HepG2 (cell line): ENCODE results near the gene PRRT2. TPM values are rescaled to one million over a fixed set of nuclear protein-coding genes. Genes with fewer than 3 reads are reported as not detected.

Experiments
- CBX5 ChIP-seq: sonication (generic); formaldehyde crosslinking; IDR thresholded peaks from 2 replicates; pipeline ENCODE4 v1.4.0; 2020; ENCODE audit warnings: missing genetic modification reagents, borderline replicate concordance
- HMG20B ChIP-seq: conservative IDR thresholded peaks from 2 replicates; pipeline ENCODE4 v1.6.1; 2016; ENCODE audit warnings: missing genetic modification reagents, missing compliant biosample characterization
- KAT8 ChIP-seq: IDR thresholded peaks from 2 replicates; pipeline ENCODE4 v1.6.1; 2016; ENCODE audit warnings: missing genetic modification reagents, missing compliant biosample characterization
- NKX3-1 ChIP-seq: sonication (generic); formaldehyde crosslinking; IDR thresholded peaks from 2 replicates; pipeline ENCODE4 v1.5.0; 2020; ENCODE audit warnings: missing genetic modification reagents
- ONECUT2 ChIP-seq: sonication (generic); formaldehyde crosslinking; IDR thresholded peaks from 2 replicates; pipeline ENCODE4 v1.4.0; 2020; ENCODE audit warnings: missing genetic modification reagents
- PAX8 ChIP-seq: sonication (generic); formaldehyde crosslinking; IDR thresholded peaks from 2 replicates; pipeline ENCODE4 v1.8.0; 2022; ENCODE audit warnings: mild to moderate bottlenecking, missing genetic modification reagents, borderline replicate concordance
- RELA ChIP-seq: sonication (generic); formaldehyde crosslinking; IDR thresholded peaks from 2 replicates; pipeline ENCODE4 v1.4.0; 2020; ENCODE audit warnings: missing genetic modification reagents
- SETDB1 ChIP-seq: sonication (generic); formaldehyde crosslinking; IDR thresholded peaks from 2 replicates; pipeline ENCODE4 v1.5.1; 2020; ENCODE audit warnings: missing genetic modification reagents, mild to moderate bottlenecking, borderline replicate concordance
- SIN3A ChIP-seq: IDR thresholded peaks from 2 replicates; pipeline ENCODE4 v1.6.1; 2011; ENCODE audit warnings: low read depth, mild to moderate bottlenecking, control low read depth, low read length, borderline replicate concordance
- SP1 ChIP-seq, 2 experiments: fragments of 450-650 bp in 1 of 2; sonication (generic) in 1 of 2; formaldehyde crosslinking in 1 of 2; IDR thresholded peaks; 2 replicates each; pipeline versions ENCODE4 v1.4.0 to v1.6.1; 2016 to 2020; ENCODE audit warnings: missing genetic modification reagents in 1 of 2
- SSRP1 ChIP-seq: IDR thresholded peaks from 2 replicates; pipeline ENCODE4 v1.6.1; 2016; ENCODE audit warnings: control low read depth
- TEAD3 ChIP-seq: optimal IDR thresholded peaks from 2 replicates; pipeline ENCODE3; 2016; ENCODE audit warnings: borderline replicate concordance
- TRAFD1 ChIP-seq: sonication (generic); formaldehyde crosslinking; IDR thresholded peaks from 2 replicates; pipeline ENCODE4 v1.5.1; 2020; ENCODE audit warnings: missing genetic modification reagents, mild to moderate bottlenecking, borderline replicate concordance
- YEATS4 ChIP-seq: sonication (generic); formaldehyde crosslinking; IDR thresholded peaks from 2 replicates; pipeline ENCODE4 v1.4.0; 2020; ENCODE audit warnings: missing genetic modification reagents, borderline replicate concordance
- ZBTB42 ChIP-seq: sonication (generic); formaldehyde crosslinking; IDR thresholded peaks from 2 replicates; pipeline ENCODE4 v1.5.0; 2020; ENCODE audit warnings: mild to moderate bottlenecking, missing genetic modification reagents
- ZBTB7B ChIP-seq: sonication (generic); formaldehyde crosslinking; IDR thresholded peaks from 2 replicates; pipeline ENCODE4 v1.4.0; 2020; ENCODE audit warnings: missing genetic modification reagents
- ZNF318 ChIP-seq: sonication (generic); formaldehyde crosslinking; IDR thresholded peaks from 2 replicates; pipeline ENCODE4 v1.4.0; 2020; ENCODE audit warnings: mild to moderate bottlenecking, missing genetic modification reagents
- polyA plus RNA-seq, 8 experiments: library from polyadenylated mRNA; depleted of rRNA in 3 of 8; stranded (reverse) in 7 of 8; unstranded in 1 of 8; fragments of >200 nt; fragmentation: Illumina TruSeq in 4 of 8; extraction: Trizol in 4 of 8; gene quantifications; 2 replicates each; pipeline versions ENCODE4 v1.2.1 to v1.2.3, GENCODE V29; 2011 to 2016; ENCODE audit warnings: low read depth in 4 of 8, missing spikeins in 1 of 8, mixed read lengths in 1 of 8; ENCODE audit not compliant: insufficient read depth in 1 of 8
- total RNA-seq, 5 experiments: library from RNA; depleted of rRNA; stranded (reverse); fragments of >200 nt; fragmentation: Illumina TruSeq; extraction: Trizol; gene quantifications; 2 replicates each; pipeline ENCODE4 v1.2.3, GENCODE V29; 2016; ENCODE audit warnings: low read depth in 1 of 5

Gene PRRT2
- total and polyA plus RNA-seq, 2 of the 13 experiments (the other 11 are each of a cell fraction or from before 2014, with no cell fraction given): 0.51 to 1.1 TPM

GRCh38 chr16:29815793-29816693, 4.0 kb downstream of the PRRT2 start, which contains the start of gene PAGR1 (continued):
- peak; percentile 25; the same call in 1 of the 2 replicates for TF ChIP-seq ZNF318
- TF ChIP-seq SIN3A: peak; percentile 52; the same call in 1 of the 2 replicates
- TF ChIP-seq TEAD3 (CRISPR knock-in tag): peak; percentile 17
- TF ChIP-seq ONECUT2 (CRISPR knock-in tag): no peak
- TF ChIP-seq PAX8 (CRISPR knock-in tag): peak; percentile 26
- peak; percentile 69 for TF ChIP-seq RELA (CRISPR knock-in tag)
- no peak for TF ChIP-seq SETDB1
- 0 out of 2 replicates have a peak, but pooled peaks have one; percentile 28 for TF ChIP-seq ZBTB42 (CRISPR knock-in tag)
- peak; percentile 76; the same call in 1 of the 2 replicates for TF ChIP-seq NKX3-1 (CRISPR knock-in tag)
- TF ChIP-seq CBX5 (CRISPR knock-in tag): peak; percentile 70
- TF ChIP-seq SP1 (IDR thresholded peaks at IDR 0.05): no peak
- peak; percentile 84 for TF ChIP-seq SP1 (CRISPR knock-in tag; IDR thresholded peaks at IDR 0.05)
- peak; percentile 96; the same call in 1 of the 2 replicates for TF ChIP-seq TRAFD1 (CRISPR knock-in tag)
- TF ChIP-seq YEATS4 (CRISPR knock-in tag): 0 out of 2 replicates have a peak, but pooled peaks have one; percentile 79
- peak; percentile 73; the same call in 1 of the 2 replicates for TF ChIP-seq ZBTB7B (CRISPR knock-in tag)
- peak; percentile 92 for TF ChIP-seq KAT8 (CRISPR knock-in tag)
- TF ChIP-seq HMG20B (CRISPR knock-in tag): peak; percentile 41; the same call in 1 of the 2 replicates
- peak; percentile 69 for TF ChIP-seq SSRP1
